H1 (cell line): ENCODE results near the gene CRIP1. TPM values are rescaled to one million over a fixed set of nuclear protein-coding genes. Genes with fewer than 3 reads are reported as not detected.

Source experiments
- CHD1 ChIP-seq: IDR thresholded peaks from 2 replicates; pipeline ENCODE4 v1.6.1; 2012; ENCODE audit warnings: low read depth, low read length, improper control_type of control experiment
- CHD7 ChIP-seq: fragments of 300-600 bp; sonication (generic); IDR thresholded peaks from 2 replicates; pipeline ENCODE4 v1.7.1; 2012; ENCODE audit warnings: low read length, moderate library complexity, mild to moderate bottlenecking, inconsistent platforms; ENCODE audit not compliant: insufficient replicate concordance
- E2F6 ChIP-seq: IDR thresholded peaks from 2 replicates; pipeline ENCODE4 v1.6.1; 2012; ENCODE audit warnings: inconsistent platforms
- GABPA ChIP-seq: IDR thresholded peaks from 2 replicates; pipeline ENCODE4 v1.6.1; 2011; ENCODE audit warnings: mild to moderate bottlenecking, low read length, moderate library complexity, borderline replicate concordance; ENCODE audit not compliant: insufficient read depth
- HDAC2 ChIP-seq, 2 experiments: fragments of 300-600 bp in 1 of 2; sonication (generic) in 1 of 2; IDR thresholded peaks; 2 replicates each; pipeline ENCODE4 v1.6.1; 2011 to 2012; ENCODE audit warnings: low read depth in 2 of 2, low read length in 2 of 2, mild to moderate bottlenecking in 2 of 2, moderate library complexity in 2 of 2, borderline replicate concordance in 1 of 2, inconsistent platforms in 1 of 2
- MAFK ChIP-seq: IDR thresholded peaks from 2 replicates; pipeline ENCODE4 v1.6.1; 2012; ENCODE audit warnings: low read depth, mild to moderate bottlenecking, improper control_type of control experiment, low read length
- POLR2AphosphoS5 ChIP-seq: IDR thresholded peaks from 2 replicates; pipeline ENCODE4 v1.6.1; 2011; ENCODE audit warnings: low read depth, low read length
- TCF12 ChIP-seq: IDR thresholded peaks from 2 replicates; pipeline ENCODE4 v1.6.1; 2011; ENCODE audit warnings: low read depth, mild to moderate bottlenecking, low read length
- polyA plus RNA-seq, 7 experiments: library from polyadenylated mRNA; depleted of rRNA in 3 of 7; stranded (reverse) in 5 of 7; unstranded in 2 of 7; fragments of >200 nt in 5 of 7; fragments of 200-250 nt in 2 of 7; gene quantifications; 1 replicate in 5 of 7; 2 replicates in 1 of 7; 4 replicates in 1 of 7; pipeline versions ENCODE4 v1.2.1 to v1.2.3, GENCODE V29; 2011 to 2013; ENCODE audit warnings: missing spikeins in 2 of 7, mixed read lengths in 2 of 7
- total RNA-seq: library from RNA; stranded (reverse); fragmentation: NEBNext Ultra II Directional; extraction: Animal tissue kit (Norgen Biotek cat#: 25700); gene quantifications from 2 replicates; pipeline ENCODE4 v1.2.1, GENCODE V29; 2021

The CRIP1 gene
- total and polyA plus RNA-seq, 2 of the 8 experiments (the other 6 are each of a cell fraction or from before 2014, with no cell fraction given): 1.2 to 2.2 TPM

GRCh38 chr14:105442834-105443233 lies 43.9 kb upstream of the CRIP1 start (continued):
- no peak for TF ChIP-seq CHD7
- TF ChIP-seq MAFK: no peak
- TF ChIP-seq GABPA: no peak
- TF ChIP-seq POLR2AphosphoS5: no peak
- TF ChIP-seq CHD1: no peak
- no peak for TF ChIP-seq E2F6
- TF ChIP-seq HDAC2 (IDR thresholded peaks at IDR 0.05; ENCODE audit: borderline replicate concordance in 1 of 2, low read depth in 2 of 2, low read length in 2 of 2): no peak
- no peak for TF ChIP-seq TCF12
- TF ChIP-seq, all 59 proteins: peak for 0
